Mesenteric fat pad (tissue), 1 donor: ENCODE measurements around the gene CELA3A. TPM values are rescaled to one million over a fixed set of nuclear protein-coding genes. Genes with fewer than 3 reads are reported as not detected.
"Not testable (repeated sequence)": the region's sequence is repeated elsewhere in the genome, so short reads cannot be mapped to it uniquely, and the experiment has no call there.

Experiments used
- DNase-seq: peaks from one replicate; pipeline ENCODE4 v3.0.0-alpha.2; 2020; ENCODE audit warnings: low spot score
- total RNA-seq: library from RNA; stranded (reverse); fragmentation: NEBNext Ultra II Directional; extraction: Animal tissue kit (Norgen Biotek cat#: 25700); gene quantifications from one replicate; pipeline ENCODE4 v1.2.1, GENCODE V29; 2021
- donor health status: DM: yes; HTN: yes; CAD: no.

Gene CELA3A
- total RNA-seq, 1 donor from 2014 or later: 4.1 TPM

DNA sequence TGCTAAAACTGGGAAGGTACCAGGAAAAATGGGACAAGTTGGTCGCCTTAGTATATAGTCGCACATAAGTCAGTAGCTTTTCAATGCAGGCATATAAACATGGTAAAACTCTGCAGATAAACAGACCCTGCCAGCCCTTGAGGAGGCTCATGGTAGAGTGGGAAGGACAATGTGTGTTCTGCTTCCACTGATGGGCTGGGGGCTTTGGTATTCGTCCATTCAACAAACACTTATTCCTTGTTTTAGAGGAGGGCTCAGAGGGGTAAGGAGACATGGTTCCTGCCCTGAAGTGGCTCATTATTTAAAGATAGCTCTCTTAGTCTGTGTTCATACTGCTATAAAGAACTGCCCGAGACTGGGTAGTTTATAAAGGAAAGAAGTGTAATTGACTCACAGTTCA, 11.3 kb downstream of the CELA3A start:
- not testable (repeated sequence) for DNase-seq

- DNase-seq: not testable (repeated sequence)
Measured at GRCh38 chr1:22014575-22015206, 13.2 kb downstream of the CELA3A start.

- no peak for DNase-seq
Measured at GRCh38 chr1:22018583-22019559, 17.4 kb downstream of the CELA3A start.

DNA sequence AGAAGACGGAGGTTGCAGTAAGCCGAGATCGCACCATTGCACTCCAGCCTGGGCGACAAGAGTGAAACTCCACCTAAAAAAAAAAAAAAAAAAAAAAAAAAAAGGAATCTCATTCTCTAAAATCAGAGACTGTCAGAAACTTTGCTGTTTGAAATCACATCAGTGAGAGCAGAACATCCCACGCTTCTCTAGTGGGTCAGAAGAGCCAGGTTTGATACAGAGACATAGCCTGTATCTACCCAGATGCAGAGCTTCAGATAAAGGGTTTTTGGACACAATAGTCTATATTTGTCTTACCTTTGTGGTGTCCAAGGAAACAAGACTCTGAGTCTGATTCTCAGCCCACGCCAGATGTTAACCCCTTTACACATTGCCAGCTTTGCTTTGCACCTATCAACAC, 19.6 kb downstream of the CELA3A start:
- DNase-seq: no peak

DNA sequence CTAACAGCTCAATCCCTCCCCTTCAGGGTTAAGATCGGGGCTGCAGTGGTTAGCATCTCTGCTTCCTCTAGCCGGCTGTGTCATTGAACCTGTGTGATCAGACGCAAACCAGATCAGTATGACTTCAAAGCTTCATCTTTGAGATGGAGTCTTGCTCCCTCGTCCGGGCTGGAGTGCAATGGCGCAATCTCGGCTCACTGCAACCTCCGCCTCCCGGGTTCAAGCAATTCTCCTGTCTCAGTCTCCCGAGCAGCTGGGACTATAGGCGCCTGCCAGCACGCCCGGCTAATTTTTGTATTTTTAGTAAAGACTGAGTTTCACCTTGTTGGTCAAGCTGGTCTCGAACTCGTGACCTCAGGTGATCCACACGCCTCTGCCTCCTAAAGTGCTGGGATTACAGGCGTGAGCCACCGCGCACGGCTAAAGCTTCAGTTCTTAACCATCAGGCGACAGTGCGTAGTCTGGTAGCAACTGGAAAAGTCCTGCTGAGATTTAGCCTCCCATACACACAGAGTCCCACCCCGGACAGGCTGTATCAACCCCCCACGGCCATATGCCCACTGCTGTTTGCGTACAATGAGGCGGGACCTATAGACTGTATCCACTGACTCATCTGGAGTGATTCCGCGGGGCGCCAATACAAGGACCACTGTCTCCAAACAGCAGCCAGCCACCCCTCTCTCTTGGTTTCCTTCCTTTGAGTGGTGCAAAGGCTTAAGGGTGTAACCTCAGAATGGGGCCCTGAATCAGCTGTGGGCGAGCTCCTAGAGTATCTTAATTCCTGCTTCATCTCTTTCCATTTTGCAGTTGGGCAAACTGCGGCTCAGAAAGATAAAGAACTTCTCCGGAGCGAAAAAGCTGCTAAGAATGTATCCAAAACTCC, 23.3 kb downstream of the CELA3A start:
- DNase-seq: peak; percentile 90

- DNase-seq: peak; percentile 95
Measured at GRCh38 chr1:22025368-22026155, 24.1 kb downstream of the CELA3A start.

- no peak for DNase-seq
Measured at GRCh38 chr1:22026924-22027289, 25.4 kb downstream of the CELA3A start.

DNA sequence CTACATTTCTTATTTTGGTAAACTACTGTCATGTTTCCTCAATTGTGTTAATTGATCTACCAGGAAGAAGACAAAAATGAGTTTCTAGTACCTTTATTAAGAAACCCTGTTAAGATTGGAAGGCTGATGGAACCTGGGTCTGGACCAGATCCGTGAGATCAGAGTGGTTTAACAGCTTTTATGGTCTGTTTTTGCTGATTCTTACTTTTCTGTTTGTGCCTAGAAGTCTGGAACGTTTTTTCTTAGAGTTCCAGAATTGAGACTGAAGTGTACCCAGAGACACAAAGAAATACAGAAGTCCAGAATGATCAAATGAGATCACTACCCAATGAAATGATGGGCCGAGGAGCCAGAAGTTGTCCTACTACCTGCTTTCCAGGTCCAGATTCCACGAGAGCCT, 28.6 kb downstream of the CELA3A start:
- DNase-seq: no peak

DNA sequence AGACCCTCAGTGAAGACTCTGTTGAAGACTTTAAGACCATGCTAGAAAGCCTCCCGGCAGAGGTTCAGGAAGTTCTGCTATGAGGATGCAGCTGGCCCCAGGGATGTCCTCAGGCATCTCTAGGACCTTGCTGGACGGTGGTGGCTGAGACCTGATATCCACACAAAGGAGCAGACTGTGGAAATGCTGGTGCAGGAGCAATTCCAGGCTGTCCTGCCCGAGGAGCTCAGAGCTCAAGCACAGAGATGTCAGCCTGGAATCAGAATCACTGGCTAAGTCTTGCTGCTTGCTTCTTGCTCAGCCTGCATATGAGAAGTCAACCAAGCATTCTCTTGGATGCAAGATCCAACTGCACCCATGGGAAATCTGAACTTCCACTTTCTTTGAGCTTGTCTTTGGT, 29.0 kb downstream of the CELA3A start:
- DNase-seq: no peak

DNA sequence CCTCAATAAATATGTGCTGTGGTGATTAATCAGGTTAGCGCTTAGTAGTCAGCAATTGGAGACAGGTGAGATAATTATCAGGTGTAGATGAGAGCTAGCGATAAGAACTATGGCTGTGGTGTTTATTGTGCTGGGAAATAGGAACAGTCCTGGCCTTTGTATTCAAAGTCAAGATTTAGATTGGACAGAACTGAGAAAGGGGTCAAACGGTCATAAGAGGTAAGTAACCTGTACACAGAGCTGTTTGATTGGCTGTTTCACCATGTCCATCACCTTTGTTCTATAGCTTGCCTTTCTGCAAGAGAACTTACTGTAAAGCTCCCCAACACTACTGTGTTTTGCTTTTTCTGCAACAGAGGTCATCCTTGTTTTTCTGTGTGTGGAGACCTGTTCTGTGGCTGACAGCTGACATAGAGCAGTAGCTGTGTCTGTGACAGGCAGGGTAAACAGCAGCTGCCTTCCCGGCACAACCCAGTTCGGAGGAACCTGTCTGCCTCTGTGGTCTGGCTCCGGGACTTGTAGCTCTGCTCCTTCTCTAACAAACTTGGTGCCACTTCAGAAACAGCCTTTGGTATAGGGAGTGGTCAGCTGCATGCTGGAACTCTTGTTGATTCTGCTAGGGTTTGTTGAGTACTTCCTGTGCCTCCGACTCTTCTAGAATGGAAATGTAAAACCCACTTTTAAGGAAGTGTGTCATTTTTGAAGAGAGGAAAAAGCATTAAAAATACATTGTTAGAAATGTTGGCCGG, 29.9 kb downstream of the CELA3A start:
- DNase-seq: no peak

- not testable (repeated sequence) for DNase-seq
Measured at GRCh38 chr1:22034834-22035233, 33.4 kb downstream of the CELA3A start.

DNA sequence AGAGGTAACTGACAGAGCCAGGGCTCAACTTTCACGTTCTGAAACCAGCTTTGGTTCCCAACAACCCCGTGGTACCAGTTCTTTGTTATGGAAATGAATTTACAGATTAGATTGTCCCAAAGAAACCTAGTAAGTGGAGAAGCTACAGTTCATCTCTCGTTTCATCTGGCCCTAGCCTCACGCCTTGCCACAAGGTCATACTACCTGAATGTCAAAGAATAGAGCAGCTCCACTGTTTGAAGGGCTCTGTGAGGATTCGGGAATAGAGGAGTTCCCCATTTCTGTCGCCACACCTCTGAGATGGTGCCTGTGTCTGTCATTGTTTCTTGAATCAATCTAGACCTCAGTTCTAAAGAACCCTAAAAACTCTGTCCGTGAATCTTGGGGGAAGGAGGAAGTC, 36.1 kb downstream of the CELA3A start:
- no peak for DNase-seq

GRCh38 chr1:22038036-22038435, 36.6 kb downstream of the CELA3A start:
- DNase-seq: no peak

DNA sequence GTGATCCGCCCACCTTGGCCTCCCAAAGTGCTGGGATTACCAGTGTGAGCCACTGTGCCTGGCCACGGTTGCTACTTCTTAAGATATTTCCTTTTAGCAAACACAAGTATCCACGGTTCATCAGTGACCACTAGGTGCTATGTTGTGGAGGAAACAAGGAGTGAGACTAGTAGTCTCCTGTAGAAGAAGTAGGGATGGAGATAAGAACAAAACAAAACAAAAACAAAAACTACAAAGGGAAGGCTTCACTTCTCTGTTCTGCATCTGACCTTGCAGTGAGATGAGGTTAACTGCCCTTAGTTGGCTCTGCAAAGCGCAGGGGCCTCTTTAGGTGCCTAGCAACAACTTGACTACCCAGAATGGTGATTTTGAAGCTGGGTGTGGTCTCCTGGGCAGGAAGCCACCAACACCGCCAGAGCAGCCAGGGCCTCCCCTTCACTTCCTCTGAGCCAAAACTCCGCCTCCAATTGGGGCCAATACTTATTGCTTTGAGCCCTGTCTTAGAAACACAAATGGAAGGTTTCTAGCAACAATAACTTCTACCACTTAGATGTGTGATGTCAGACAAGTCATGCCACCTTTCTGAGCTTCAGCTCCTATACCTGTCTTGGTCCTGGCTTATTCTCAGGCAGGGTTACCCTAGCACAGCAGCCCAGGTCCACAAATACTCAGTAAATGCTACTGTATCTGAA, 38.3 kb downstream of the CELA3A start:
- no peak for DNase-seq

- DNase-seq: no peak
Measured at GRCh38 chr1:22040286-22040623, 38.8 kb downstream of the CELA3A start.

DNA sequence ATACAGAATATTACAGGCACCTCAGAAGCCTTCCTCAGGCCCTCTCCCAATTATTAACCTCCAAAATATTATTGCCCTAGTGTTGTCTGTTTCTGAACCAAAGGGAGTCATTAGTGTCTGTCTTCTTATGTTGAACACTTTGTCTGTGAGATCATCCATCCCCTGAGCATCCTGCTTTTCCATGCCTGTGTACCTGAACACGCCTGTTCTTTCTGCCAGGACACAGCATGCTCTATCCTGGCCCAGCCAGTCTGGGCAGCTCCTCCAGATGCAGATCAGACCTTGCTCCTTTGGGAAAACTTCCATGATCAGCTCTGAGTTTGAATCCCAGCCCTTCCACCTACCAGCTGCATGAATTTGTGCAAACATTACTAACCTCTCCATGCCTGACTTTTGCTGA, 40.0 kb downstream of the CELA3A start:
- no peak for DNase-seq

GRCh38 chr1:22043198-22043769, 41.8 kb downstream of the CELA3A start:
- DNase-seq: no peak

DNA sequence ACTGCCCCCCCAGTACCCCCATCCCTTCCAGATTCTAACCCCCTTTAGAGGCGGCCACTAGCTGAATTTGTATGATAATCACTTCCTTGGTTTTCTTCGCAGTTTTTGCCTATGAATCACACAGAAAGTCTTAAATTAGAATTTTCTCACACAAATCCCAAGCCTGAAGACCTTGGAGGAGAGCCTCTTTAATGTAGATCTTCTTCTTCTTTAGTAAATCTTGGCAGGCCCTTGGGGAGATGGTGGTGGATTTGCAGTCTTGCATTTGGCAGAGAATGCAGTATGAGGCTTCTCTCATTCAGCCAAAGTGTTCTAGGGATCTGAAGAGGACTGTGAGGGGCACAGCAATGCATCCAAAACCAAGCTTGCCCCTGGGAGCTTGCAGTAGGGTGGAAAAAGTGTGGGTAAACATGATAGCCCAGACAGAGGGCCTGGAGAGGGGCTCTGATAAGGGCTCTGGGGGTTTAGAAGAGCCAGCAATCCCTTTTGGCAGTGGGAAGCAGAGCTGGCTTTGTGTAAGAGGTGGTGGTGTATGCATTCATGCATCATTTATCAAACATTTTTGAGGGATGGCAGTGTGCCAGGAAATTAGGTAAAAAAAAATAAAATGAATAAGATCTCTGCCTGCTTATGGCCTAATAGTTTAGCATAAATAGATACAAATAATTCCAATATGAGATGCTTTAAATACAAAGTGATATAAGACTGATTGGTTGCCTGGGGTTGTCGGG, 43.4 kb downstream of the CELA3A start:
- no peak for DNase-seq
